Measurements from ENCODE around the gene STPG3.

STPG3 gene

DNA sequence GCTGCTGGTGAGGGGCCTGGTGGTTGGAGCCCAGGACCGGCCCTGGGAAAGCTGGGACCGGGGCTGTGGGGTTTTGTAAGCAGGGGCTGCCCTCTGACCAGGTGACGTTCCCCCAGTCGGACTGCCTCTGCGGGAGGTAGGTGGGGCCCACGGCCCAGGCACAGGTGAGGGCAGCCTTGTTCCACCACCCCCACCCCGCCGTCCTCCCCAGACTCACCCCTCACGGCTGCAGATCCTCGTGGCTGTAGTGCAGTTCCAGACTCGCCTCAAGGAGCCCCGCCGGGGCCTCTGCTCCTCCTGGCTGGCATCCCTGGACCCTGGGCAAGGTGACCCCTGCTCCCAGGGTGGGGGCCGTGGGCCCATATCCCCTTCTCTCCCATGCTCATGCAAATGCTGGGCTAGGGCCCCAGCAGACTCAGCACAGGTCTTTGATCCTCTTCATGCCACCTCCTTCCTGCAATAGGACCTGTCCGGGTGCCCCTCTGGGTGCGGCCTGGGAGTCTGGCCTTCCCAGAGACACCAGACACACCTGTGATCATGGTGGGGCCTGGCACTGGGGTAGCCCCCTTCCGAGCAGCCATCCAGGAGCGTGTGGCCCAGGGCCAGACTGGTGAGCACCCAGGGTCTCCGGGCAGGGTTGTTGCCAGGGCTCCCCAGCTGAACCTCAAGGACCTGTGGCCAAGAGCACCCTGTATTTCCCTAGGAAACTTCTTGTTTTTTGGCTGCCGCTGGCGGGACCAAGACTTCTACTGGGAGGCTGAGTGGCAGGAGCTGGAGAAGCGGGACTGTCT, 35.7 kb upstream of the STPG3 start:
- no peaks in the 10 kb centered on the region for H3K4me1 ChIP-seq (ENCODE audit: control insufficient read depth, insufficient read depth, low read length)
- H3K9me3 ChIP-seq (ENCODE audit: control insufficient read depth, low read length) = no peaks in the 10 kb centered on the region
- 94 to 95% methylated on average over 22 of the region's 22 CpGs for WGBS, 2 experiments
- H3K27ac ChIP-seq (ENCODE audit: insufficient read depth, low read depth, low read length, poor library complexity, severe bottlenecking) = no peak overlapping the region
- H3K36me3 ChIP-seq (ENCODE audit: control insufficient read depth, insufficient read depth, low read length) = peaks cover 10% of the 10 kb centered on the region
- no peak overlapping the region for H3K4me3 ChIP-seq (ENCODE audit: insufficient read depth, low read depth, low read length)
- H3K27me3 ChIP-seq (ENCODE audit: control insufficient read depth, insufficient read depth, low read length, poor library complexity, severe bottlenecking) = no peaks in the 10 kb centered on the region

DNA sequence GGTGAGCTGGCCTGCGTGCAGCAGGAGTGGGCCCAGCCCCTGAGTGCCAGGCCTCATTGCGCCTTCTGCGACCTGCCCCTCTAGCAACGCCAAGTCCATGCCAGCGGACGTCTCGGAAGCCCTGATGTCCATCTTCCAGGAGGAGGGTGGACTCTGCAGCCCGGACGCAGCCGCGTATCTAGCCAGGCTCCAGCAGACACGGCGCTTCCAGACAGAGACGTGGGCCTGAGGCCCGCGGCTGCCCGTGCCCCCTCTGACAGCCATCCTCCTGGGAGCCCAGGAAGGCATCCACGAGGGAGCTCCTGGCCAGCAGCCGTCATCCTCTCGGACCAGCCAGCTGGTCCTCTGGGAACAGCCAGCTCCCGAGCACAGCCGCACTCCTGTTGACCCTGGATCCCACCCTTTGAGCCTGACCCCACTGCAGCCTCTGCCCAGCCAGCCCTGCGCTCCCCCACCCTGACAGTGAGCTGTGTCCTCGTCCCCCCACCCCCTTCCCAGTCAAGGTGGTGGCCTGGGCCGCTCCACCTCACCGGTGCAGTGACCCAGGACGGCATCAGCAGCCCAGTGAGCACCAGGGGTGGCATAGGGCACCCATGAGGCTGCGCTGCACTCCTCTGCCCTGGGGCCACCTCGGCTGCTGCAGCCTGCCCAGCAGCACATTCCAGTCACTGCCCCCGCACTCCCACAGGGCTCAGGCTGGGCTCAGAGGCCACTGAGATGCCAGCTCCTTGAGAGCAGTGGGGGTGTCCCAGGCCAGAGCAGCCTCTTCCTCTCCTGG, 34.7 kb upstream of the STPG3 start:
- H3K4me1 ChIP-seq (ENCODE audit: control insufficient read depth, insufficient read depth, low read length) = no peaks in the 10 kb centered on the region
- peaks cover 10% of the 10 kb centered on the region for H3K36me3 ChIP-seq (ENCODE audit: control insufficient read depth, insufficient read depth, low read length)
- no peak overlapping the region for H3K27ac ChIP-seq (ENCODE audit: insufficient read depth, low read depth, low read length, poor library complexity, severe bottlenecking)
- no peaks in the 10 kb centered on the region for H3K9me3 ChIP-seq (ENCODE audit: control insufficient read depth, low read length)
- 94 to 95% methylated on average over 30 of the region's 30 CpGs for WGBS, 2 experiments
- H3K27me3 ChIP-seq (ENCODE audit: control insufficient read depth, insufficient read depth, low read length, poor library complexity, severe bottlenecking) = peaks cover 5% of the 10 kb centered on the region
- H3K4me3 ChIP-seq (ENCODE audit: insufficient read depth, low read depth, low read length) = no peak overlapping the region

DNA sequence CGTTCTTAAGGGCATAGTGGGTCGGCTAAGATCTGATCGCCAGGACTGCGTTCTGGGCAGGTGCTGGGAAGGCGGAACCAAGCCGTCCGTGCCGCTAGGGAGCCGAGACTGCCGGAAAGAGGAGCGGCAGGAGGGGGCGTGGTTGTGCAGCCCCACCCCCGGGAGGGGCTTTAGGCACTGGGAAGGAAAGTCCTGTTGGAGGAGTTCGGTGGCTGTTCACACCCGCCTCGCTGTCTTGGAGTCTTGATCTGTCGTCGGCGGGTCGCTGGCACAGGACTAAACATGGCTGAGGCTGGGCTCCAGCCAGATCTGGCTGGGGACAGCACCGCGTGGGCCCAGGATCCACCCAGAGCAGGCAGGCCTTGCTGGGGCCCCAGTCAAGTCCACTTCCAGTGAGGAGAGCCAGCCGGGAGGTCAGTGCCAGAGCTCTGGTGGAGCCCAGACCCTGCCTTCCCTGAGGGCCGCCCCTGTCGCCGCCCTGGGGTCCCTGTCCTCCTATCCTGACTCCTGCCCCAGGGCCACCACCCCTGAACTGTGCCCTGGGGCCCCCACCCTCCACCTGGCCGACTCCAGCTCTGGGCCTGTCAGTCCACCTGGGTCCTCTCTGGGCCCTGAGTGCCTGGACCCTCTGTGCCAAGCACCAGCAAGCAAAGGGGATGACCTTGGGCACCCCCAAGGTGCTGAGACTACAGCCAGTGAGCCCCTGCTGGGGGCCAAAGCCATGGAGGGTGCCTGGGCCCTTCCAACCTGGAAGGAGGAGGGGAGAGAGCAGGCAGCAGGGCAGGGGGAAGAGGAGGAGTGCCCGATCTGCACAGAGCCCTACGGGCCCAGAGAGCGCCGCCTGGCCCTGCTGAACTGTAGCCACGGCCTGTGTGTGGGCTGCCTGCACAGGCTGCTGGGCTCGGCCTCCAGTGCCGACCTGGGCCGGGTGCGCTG, 33.5 kb upstream of the STPG3 start:
- Histone ChIP-seq H3K4me3 (ENCODE audit: insufficient read depth, low read depth, low read length) (no peak overlapping the region), H3K27ac (ENCODE audit: insufficient read depth, low read depth, low read length, poor library complexity, severe bottlenecking) (no peak overlapping the region), H3K27me3 (ENCODE audit: control insufficient read depth, insufficient read depth, low read length, poor library complexity, severe bottlenecking) (peaks cover 15% of the 10 kb centered on the region), H3K9me3 (ENCODE audit: control insufficient read depth, low read length) (no peaks in the 10 kb centered on the region), H3K4me1 (ENCODE audit: control insufficient read depth, insufficient read depth, low read length) (no peaks in the 10 kb centered on the region), H3K36me3 (ENCODE audit: control insufficient read depth, insufficient read depth, low read length) (peaks cover 10% of the 10 kb centered on the region)
- 61 to 62% methylated on average over 36 of the region's 36 CpGs for WGBS, 2 experiments

DNA sequence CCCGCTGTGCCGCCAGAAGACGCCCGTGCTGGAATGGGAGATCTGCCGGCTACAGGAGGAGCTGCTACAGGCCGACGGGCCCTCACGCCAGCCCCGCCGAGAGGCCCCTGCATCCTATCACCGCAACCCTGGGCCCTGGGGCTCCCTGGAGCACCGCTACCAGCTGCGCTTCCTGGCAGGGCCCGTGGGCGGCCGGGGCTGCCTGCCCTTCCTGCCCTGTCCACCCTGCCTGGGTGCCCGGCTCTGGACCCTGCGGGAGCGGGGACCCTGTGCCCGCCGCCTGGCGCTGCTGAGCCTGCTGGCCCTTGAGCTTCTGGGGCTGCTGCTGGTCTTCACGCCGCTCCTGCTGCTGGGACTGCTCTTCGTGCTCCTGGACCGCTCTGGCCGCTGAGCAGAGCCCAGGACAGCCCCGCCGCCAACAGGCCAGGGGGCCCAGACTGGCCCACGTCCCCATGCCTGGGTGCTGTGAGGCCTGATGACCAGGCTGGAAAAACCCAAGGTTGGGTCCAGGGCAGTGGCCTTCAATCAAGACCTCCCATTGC, 32.8 kb upstream of the STPG3 start:
- H3K27ac ChIP-seq (ENCODE audit: insufficient read depth, low read depth, low read length, poor library complexity, severe bottlenecking) = no peak overlapping the region
- no peaks in the 10 kb centered on the region for H3K9me3 ChIP-seq (ENCODE audit: control insufficient read depth, low read length)
- 95 to 96% methylated on average over 30 of the region's 30 CpGs for WGBS, 2 experiments
- peaks cover 10% of the 10 kb centered on the region for H3K36me3 ChIP-seq (ENCODE audit: control insufficient read depth, insufficient read depth, low read length)
- H3K4me1 ChIP-seq (ENCODE audit: control insufficient read depth, insufficient read depth, low read length) = no peaks in the 10 kb centered on the region
- no peak overlapping the region for H3K4me3 ChIP-seq (ENCODE audit: insufficient read depth, low read depth, low read length)
- H3K27me3 ChIP-seq (ENCODE audit: control insufficient read depth, insufficient read depth, low read length, poor library complexity, severe bottlenecking) = peaks cover 22% of the 10 kb centered on the region

DNA sequence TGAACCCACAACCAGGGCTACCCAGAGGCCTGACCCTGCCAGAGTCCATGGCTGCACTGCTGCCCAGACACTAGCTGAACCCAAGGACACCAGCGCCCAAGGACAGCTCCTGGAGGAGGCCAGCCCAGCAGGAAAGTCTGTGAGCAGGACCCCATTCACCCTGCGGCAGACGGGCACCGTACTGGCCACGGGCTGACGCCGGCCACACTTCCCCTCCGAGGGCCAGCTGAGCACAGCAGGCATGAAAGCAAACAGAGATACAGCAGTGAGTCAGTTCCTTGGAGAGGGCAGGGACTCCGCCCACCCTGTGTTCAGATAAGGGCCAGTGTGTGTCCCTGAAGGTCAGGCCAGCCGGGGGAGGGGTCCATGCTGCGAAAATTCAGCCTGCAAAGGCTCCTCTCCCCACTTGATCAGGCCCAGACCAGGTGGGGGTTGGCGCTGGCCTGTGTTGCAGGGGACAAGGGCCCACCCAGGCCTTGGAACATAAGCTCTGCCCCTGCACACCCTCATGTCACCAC, 32.3 kb upstream of the STPG3 start:
- Histone ChIP-seq H3K9me3 (ENCODE audit: control insufficient read depth, low read length) (no peaks in the 10 kb centered on the region), H3K36me3 (ENCODE audit: control insufficient read depth, insufficient read depth, low read length) (peaks cover 10% of the 10 kb centered on the region), H3K27me3 (ENCODE audit: control insufficient read depth, insufficient read depth, low read length, poor library complexity, severe bottlenecking) (peaks cover 22% of the 10 kb centered on the region), H3K4me1 (ENCODE audit: control insufficient read depth, insufficient read depth, low read length) (no peaks in the 10 kb centered on the region), H3K27ac (ENCODE audit: insufficient read depth, low read depth, low read length, poor library complexity, severe bottlenecking) (no peak overlapping the region), H3K4me3 (ENCODE audit: insufficient read depth, low read depth, low read length) (no peak overlapping the region)
- 71 to 82% methylated on average over 12 of the region's 12 CpGs for WGBS, 2 experiments

DNA sequence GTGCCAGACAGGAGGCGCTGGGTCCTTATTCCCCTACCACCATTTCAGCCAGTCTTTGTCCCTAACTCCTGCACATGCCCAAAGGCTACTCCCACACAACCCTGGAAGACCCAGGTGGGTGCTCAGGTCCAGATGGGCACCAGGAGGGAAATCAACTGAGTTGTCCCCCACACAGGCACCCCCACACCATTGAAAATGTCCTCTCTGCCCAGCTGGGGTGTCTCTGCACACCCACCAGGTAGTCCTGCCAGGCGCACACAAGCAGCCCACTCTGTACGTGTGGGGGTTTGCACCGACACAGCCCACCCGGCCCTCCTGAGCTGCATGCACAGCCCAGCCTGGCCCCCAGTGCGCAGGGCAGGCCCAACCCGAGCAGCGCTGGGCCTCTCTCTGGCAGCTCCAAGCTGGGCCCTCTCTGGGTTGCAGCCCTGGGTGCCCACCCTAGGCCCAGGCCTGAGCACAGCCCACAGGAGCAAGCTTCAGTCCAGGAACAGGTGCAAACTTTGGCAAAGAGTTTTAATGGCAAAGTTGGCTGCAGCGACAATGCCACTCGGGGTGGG, 31.2 kb upstream of the STPG3 start:
- peaks cover 22% of the 10 kb centered on the region for H3K27me3 ChIP-seq (ENCODE audit: control insufficient read depth, insufficient read depth, low read length, poor library complexity, severe bottlenecking)
- no peaks in the 10 kb centered on the region for H3K4me1 ChIP-seq (ENCODE audit: control insufficient read depth, insufficient read depth, low read length)
- peaks cover 5% of the 10 kb centered on the region for H3K36me3 ChIP-seq (ENCODE audit: control insufficient read depth, insufficient read depth, low read length)
- no peak overlapping the region for H3K27ac ChIP-seq (ENCODE audit: insufficient read depth, low read depth, low read length, poor library complexity, severe bottlenecking)
- no peaks in the 10 kb centered on the region for H3K9me3 ChIP-seq (ENCODE audit: control insufficient read depth, low read length)
- WGBS, 2 experiments = 95 to 96% methylated on average over 10 of the region's 10 CpGs
- H3K4me3 ChIP-seq (ENCODE audit: insufficient read depth, low read depth, low read length) = no peak overlapping the region

DNA sequence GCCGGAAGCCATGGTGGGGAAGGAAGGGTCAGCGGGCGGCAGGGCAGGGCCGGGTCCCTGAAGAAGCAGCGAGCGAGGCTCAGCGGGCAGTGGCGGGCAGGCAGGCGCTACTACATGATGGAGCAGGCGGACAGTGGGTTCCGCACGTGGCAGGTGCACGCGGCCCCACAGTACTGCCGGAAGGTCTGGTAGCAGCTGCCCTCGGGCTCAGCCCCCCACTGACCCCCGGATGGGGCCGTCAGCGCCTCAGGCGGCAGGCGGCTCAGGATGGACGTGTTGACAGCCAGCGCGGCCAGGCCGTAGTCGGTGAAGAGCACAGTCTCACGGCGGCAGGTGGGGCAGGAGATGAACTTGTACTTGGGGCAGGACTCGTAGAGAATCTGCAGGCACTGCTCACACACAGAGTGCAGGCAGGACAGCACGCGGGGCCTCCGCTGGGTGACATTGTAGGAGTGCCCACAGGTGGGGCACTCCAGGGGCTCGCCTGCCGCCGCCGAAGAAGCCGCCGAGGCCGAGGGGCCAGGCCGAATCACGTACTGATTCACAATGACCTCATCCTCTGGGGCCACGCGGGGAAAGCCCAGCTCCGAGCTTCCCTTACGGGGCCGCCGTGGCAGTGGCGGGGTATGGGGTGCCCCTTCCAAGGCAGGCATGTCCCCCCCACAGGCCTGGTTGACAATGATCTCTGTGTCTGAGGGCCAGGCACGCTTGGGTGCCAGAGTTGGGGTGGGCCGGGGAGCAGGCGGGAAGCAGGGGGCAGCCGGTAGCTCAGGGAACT, 30.6 kb upstream of the STPG3 start:
- Histone ChIP-seq H3K4me1 (ENCODE audit: control insufficient read depth, insufficient read depth, low read length) (no peaks in the 10 kb centered on the region), H3K9me3 (ENCODE audit: control insufficient read depth, low read length) (no peaks in the 10 kb centered on the region), H3K4me3 (ENCODE audit: insufficient read depth, low read depth, low read length) (no peak overlapping the region), H3K36me3 (ENCODE audit: control insufficient read depth, insufficient read depth, low read length) (peaks cover 1% of the 10 kb centered on the region), H3K27ac (ENCODE audit: insufficient read depth, low read depth, low read length, poor library complexity, severe bottlenecking) (no peak overlapping the region), H3K27me3 (ENCODE audit: control insufficient read depth, insufficient read depth, low read length, poor library complexity, severe bottlenecking) (peaks cover 22% of the 10 kb centered on the region)
- WGBS, 2 experiments = 93% methylated on average over 52 of the region's 52 CpGs

DNA sequence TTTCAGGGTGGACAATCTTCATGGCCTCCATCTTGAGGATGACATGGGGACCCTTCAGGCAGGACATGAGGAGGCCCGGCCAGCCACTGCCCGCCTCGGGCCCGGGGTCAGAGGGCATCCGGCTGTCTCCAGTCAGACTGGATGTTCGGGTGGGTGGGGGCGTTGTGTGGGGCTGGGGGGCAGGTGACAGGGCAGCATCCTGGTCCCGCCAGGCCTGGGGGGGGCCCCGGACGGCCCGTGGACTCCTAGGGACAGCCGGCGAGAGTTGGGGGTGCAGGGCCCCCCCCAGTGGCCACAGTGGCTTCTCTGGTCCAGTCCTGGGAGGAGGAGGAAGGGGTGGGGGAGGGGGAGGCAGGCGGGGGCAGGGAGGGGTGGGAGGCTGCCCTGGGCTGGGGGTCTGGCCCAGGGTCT, 30.0 kb upstream of the STPG3 start:
- peaks cover 22% of the 10 kb centered on the region for H3K27me3 ChIP-seq (ENCODE audit: control insufficient read depth, insufficient read depth, low read length, poor library complexity, severe bottlenecking)
- no peaks in the 10 kb centered on the region for H3K4me1 ChIP-seq (ENCODE audit: control insufficient read depth, insufficient read depth, low read length)
- H3K4me3 ChIP-seq (ENCODE audit: insufficient read depth, low read depth, low read length) = no peak overlapping the region
- H3K36me3 ChIP-seq (ENCODE audit: control insufficient read depth, insufficient read depth, low read length) = no peaks in the 10 kb centered on the region
- H3K27ac ChIP-seq (ENCODE audit: insufficient read depth, low read depth, low read length, poor library complexity, severe bottlenecking) = no peak overlapping the region
- WGBS, 2 experiments = 82 to 85% methylated on average over 13 to 14 of the region's 14 CpGs
- no peaks in the 10 kb centered on the region for H3K9me3 ChIP-seq (ENCODE audit: control insufficient read depth, low read length)
